ENCODE results near the gene CHST11.

The CHST11 gene

DNA sequence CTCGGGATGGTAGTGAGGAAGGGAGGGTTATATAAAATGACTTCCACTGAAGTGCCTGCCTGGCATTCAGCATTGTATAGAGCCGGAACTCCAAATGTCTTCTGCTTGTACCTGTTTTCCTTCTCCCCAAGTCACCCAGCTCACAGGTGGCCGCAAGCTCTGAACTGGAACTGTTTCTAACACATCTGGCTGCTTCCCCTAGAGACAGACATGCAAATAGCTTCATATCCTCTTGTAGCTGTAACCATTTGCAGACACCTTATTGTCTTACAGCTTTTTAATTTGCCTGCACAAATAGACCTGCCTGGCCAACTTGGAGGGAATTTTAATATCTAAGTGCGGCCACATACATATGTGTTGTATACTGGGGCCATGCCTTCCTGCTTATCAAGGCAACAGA lies 126.0 kb downstream of the CHST11 start (continued):
- TF ChIP-seq ZNF776 (tag by site-specific recombination; IDR thresholded peaks at IDR 0.05; ENCODE audit: borderline replicate concordance), result no peak
- TF ChIP-seq, protein P1, sequence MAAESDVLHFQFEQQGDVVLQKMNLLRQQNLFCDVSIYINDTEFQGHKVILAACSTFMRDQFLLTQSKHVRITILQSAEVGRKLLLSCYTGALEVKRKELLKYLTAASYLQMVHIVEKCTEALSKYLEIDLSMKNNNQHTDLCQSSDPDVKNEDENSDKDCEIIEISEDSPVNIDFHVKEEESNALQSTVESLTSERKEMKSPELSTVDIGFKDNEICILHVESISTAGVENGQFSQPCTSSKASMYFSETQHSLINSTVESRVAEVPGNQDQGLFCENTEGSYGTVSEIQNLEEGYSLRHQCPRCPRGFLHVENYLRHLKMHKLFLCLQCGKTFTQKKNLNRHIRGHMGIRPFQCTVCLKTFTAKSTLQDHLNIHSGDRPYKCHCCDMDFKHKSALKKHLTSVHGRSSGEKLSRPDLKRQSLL (tag by site-specific recombination; IDR thresholded peaks at IDR 0.05), result no peak
- no peak for TF ChIP-seq ZNF223 (tag by site-specific recombination; IDR thresholded peaks at IDR 0.05)
- TF ChIP-seq, protein P2, sequence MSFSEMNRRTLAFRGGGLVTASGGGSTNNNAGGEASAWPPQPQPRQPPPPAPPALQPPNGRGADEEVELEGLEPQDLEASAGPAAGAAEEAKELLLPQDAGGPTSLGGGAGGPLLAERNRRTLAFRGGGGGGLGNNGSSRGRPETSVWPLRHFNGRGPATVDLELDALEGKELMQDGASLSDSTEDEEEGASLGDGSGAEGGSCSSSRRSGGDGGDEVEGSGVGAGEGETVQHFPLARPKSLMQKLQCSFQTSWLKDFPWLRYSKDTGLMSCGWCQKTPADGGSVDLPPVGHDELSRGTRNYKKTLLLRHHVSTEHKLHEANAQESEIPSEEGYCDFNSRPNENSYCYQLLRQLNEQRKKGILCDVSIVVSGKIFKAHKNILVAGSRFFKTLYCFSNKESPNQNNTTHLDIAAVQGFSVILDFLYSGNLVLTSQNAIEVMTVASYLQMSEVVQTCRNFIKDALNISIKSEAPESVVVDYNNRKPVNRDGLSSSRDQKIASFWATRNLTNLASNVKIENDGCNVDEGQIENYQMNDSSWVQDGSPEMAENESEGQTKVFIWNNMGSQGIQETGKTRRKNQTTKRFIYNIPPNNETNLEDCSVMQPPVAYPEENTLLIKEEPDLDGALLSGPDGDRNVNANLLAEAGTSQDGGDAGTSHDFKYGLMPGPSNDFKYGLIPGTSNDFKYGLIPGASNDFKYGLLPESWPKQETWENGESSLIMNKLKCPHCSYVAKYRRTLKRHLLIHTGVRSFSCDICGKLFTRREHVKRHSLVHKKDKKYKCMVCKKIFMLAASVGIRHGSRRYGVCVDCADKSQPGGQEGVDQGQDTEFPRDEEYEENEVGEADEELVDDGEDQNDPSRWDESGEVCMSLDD (tag by site-specific recombination; IDR thresholded peaks at IDR 0.05), result no peak
- no peak for TF ChIP-seq HOXA7 (CRISPR knock-in tag; IDR thresholded peaks at IDR 0.05; ENCODE audit: borderline replicate concordance)
- no peak for TF ChIP-seq ZNF433 (tag by site-specific recombination; IDR thresholded peaks at IDR 0.05; ENCODE audit: low read depth)
- TF ChIP-seq, protein P3, sequence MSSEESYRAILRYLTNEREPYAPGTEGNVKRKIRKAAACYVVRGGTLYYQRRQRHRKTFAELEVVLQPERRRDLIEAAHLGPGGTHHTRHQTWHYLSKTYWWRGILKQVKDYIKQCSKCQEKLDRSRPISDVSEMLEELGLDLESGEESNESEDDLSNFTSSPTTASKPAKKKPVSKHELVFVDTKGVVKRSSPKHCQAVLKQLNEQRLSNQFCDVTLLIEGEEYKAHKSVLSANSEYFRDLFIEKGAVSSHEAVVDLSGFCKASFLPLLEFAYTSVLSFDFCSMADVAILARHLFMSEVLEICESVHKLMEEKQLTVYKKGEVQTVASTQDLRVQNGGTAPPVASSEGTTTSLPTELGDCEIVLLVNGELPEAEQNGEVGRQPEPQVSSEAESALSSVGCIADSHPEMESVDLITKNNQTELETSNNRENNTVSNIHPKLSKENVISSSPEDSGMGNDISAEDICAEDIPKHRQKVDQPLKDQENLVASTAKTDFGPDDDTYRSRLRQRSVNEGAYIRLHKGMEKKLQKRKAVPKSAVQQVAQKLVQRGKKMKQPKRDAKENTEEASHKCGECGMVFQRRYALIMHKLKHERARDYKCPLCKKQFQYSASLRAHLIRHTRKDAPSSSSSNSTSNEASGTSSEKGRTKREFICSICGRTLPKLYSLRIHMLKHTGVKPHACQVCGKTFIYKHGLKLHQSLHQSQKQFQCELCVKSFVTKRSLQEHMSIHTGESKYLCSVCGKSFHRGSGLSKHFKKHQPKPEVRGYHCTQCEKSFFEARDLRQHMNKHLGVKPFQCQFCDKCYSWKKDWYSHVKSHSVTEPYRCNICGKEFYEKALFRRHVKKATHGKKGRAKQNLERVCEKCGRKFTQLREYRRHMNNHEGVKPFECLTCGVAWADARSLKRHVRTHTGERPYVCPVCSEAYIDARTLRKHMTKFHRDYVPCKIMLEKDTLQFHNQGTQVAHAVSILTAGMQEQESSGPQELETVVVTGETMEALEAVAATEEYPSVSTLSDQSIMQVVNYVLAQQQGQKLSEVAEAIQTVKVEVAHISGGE (tag by site-specific recombination; conservative IDR thresholded peaks at IDR 0.05; ENCODE audit: low read depth), result no peak
- no peak for TF ChIP-seq ZNF777 (tag by site-specific recombination; IDR thresholded peaks at IDR 0.05; ENCODE audit: borderline replicate concordance)
- TF ChIP-seq, protein P4, sequence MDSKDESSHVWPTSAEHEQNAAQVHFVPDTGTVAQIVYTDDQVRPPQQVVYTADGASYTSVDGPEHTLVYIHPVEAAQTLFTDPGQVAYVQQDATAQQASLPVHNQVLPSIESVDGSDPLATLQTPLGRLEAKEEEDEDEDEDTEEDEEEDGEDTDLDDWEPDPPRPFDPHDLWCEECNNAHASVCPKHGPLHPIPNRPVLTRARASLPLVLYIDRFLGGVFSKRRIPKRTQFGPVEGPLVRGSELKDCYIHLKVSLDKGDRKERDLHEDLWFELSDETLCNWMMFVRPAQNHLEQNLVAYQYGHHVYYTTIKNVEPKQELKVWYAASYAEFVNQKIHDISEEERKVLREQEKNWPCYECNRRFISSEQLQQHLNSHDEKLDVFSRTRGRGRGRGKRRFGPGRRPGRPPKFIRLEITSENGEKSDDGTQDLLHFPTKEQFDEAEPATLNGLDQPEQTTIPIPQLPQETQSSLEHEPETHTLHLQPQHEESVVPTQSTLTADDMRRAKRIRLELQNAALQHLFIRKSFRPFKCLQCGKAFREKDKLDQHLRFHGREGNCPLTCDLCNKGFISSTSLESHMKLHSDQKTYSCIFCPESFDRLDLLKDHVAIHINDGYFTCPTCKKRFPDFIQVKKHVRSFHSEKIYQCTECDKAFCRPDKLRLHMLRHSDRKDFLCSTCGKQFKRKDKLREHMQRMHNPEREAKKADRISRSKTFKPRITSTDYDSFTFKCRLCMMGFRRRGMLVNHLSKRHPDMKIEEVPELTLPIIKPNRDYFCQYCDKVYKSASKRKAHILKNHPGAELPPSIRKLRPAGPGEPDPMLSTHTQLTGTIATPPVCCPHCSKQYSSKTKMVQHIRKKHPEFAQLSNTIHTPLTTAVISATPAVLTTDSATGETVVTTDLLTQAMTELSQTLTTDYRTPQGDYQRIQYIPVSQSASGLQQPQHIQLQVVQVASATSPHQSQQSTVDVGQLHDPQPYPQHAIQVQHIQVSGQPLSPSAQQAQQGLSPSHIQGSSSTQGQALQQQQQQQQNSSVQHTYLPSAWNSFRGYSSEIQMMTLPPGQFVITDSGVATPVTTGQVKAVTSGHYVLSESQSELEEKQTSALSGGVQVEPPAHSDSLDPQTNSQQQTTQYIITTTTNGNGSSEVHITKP (tag by site-specific recombination; IDR thresholded peaks at IDR 0.05), result no peak
- no peak for TF ChIP-seq ZNF558 (tag by site-specific recombination; IDR thresholded peaks at IDR 0.05)
- TF ChIP-seq ZNF701 (tag by site-specific recombination; IDR thresholded peaks at IDR 0.05), result no peak
- no peak for TF ChIP-seq ZNF311 (tag by site-specific recombination; IDR thresholded peaks at IDR 0.05; ENCODE audit: borderline replicate concordance)
- TF ChIP-seq SCRT1 (tag by site-specific recombination; IDR thresholded peaks at IDR 0.05; ENCODE audit: borderline replicate concordance), result no peak

DNA sequence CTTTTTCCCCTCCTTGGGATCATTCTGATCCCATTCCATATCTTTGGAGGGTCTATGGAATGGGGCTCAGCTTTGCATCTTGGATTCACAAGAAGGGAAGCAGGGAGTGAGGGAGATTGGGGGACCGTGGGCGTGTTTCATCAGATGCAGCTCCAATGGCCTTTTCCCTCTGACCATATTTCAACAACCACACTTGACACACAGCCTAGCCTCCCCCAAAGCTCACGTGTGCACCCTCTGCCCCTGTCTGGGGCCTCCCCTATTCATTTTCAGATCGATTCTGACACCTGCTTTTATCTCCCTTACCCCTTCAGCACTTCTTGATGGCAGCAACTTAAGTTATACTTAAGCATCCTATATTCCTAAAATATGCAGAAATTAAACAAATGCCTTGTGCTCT lies 126.6 kb downstream of the CHST11 start:
- Histone ChIP-seq H3K4me1 (ENCODE audit: control insufficient read depth, insufficient read depth, low read length) (peaks cover 4% of the 10 kb centered on the region), H3K36me3 (ENCODE audit: control insufficient read depth in 2 of 2, insufficient read depth in 1 of 2, low read length in 2 of 2) (no peaks in the 10 kb centered on the region), H3K9me3 (ENCODE audit: control insufficient read depth, insufficient read depth, low read depth, low read length) (no peaks in the 10 kb centered on the region), H3K27ac (ENCODE audit: extremely low read depth, low read depth, low read length) (no peak overlapping the region), H3K4me3 (ENCODE audit: low read depth, low read length) (no peak overlapping the region)
- ChIA-PET POLR2A (no interaction called here), CTCF (interaction anchor here (0.7 kb wide), 1 partner anchor 48 kb away, joined by 6 read pairs; no protein-coding TSS in a partner anchor)
- TF ChIP-seq ZNF391 (tag by site-specific recombination; IDR thresholded peaks at IDR 0.05; ENCODE audit: borderline replicate concordance, low read depth) (no peak), ZNF785 (tag by site-specific recombination; IDR thresholded peaks at IDR 0.05) (no peak), ZNF324 (tag by site-specific recombination; IDR thresholded peaks at IDR 0.05) (no peak)
- TF ChIP-seq, protein P5, sequence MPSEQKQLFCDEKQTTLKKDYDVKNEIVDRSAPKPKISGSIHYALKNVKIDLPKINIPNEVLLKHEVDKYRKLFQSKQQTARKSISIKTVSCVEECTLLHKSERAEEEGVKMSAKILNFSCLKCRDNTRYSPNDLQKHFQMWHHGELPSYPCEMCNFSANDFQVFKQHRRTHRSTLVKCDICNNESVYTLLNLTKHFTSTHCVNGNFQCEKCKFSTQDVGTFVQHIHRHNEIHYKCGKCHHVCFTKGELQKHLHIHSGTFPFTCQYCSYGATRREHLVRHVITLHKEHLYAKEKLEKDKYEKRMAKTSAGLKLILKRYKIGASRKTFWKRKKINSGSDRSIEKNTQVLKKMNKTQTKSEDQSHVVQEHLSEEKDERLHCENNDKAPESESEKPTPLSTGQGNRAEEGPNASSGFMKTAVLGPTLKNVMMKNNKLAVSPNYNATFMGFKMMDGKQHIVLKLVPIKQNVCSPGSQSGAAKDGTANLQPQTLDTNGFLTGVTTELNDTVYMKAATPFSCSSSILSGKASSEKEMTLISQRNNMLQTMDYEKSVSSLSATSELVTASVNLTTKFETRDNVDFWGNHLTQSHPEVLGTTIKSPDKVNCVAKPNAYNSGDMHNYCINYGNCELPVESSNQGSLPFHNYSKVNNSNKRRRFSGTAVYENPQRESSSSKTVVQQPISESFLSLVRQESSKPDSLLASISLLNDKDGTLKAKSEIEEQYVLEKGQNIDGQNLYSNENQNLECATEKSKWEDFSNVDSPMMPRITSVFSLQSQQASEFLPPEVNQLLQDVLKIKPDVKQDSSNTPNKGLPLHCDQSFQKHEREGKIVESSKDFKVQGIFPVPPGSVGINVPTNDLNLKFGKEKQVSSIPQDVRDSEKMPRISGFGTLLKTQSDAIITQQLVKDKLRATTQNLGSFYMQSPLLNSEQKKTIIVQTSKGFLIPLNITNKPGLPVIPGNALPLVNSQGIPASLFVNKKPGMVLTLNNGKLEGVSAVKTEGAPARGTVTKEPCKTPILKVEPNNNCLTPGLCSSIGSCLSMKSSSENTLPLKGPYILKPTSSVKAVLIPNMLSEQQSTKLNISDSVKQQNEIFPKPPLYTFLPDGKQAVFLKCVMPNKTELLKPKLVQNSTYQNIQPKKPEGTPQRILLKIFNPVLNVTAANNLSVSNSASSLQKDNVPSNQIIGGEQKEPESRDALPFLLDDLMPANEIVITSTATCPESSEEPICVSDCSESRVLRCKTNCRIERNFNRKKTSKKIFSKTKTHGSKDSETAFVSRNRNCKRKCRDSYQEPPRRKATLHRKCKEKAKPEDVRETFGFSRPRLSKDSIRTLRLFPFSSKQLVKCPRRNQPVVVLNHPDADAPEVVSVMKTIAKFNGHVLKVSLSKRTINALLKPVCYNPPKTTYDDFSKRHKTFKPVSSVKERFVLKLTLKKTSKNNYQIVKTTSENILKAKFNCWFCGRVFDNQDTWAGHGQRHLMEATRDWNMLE (tag by site-specific recombination; conservative IDR thresholded peaks at IDR 0.05; ENCODE audit: low read depth), result no peak
- TF ChIP-seq, protein P6, sequence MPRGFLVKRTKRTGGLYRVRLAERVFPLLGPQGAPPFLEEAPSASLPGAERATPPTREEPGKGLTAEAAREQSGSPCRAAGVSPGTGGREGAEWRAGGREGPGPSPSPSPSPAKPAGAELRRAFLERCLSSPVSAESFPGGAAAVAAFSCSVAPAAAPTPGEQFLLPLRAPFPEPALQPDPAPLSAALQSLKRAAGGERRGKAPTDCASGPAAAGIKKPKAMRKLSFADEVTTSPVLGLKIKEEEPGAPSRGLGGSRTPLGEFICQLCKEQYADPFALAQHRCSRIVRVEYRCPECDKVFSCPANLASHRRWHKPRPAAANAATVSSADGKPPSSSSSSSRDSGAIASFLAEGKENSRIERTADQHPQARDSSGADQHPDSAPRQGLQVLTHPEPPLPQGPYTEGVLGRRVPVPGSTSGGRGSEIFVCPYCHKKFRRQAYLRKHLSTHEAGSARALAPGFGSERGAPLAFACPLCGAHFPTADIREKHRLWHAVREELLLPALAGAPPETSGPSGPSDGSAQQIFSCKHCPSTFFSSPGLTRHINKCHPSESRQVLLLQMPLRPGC (tag by site-specific recombination; IDR thresholded peaks at IDR 0.05), result no peak

Data from HEK293 (cell line).